ENCODE measurements around the gene LRP8.
"Not testable (repeated sequence)": the region's sequence is repeated elsewhere in the genome, so short reads cannot be mapped to it uniquely, and the experiment has no call there.

Gene LRP8

GRCh38 chr1:53206083-53206685 lies 121.7 kb downstream of the LRP8 start:
- not testable (repeated sequence) for DNase-seq

GRCh38 chr1:53205496-53205895 lies 122.4 kb downstream of the LRP8 start:
- DNase-seq, result not testable (repeated sequence)

DNA sequence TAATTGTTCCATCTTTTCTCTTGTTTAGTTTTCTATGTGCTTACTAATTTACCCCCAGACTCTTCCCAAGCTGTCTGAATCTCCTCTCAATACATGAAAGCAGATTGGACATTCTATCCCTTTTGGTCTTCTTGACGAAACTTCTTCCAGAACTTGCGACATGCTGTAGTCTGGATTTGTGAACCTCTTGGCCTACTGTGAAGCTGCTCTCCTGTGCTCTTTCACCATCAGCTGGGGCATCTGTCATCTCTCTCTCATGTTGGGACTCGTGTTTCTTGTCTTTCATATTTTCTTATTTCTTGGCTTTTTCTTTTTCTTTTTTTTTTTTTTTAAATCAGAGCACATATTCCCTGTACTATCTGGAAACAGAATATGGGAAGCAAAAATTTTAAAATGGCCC lies 124.4 kb downstream of the LRP8 start:
- DNase-seq, result no peak

DNA sequence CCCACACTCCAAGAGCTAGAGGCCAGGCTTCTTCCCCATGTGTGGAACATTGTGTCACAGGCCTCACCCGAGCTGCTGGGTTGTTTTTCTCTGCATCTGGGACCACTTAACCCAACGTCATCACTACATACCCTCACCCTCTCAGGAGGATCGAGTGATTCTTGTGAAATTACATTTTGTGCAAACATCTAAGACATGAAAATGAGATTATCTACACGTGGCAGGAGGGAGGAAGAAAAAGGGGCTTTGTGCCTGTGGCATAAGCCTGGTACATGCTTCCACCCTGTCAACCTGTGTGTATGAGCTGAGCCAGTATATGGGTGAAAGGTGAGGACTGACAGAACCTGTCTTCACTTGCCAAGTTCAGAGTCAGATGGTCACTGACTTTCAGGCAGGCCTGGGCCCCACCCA lies 129.6 kb downstream of the LRP8 start:
- no peak for DNase-seq

DNA sequence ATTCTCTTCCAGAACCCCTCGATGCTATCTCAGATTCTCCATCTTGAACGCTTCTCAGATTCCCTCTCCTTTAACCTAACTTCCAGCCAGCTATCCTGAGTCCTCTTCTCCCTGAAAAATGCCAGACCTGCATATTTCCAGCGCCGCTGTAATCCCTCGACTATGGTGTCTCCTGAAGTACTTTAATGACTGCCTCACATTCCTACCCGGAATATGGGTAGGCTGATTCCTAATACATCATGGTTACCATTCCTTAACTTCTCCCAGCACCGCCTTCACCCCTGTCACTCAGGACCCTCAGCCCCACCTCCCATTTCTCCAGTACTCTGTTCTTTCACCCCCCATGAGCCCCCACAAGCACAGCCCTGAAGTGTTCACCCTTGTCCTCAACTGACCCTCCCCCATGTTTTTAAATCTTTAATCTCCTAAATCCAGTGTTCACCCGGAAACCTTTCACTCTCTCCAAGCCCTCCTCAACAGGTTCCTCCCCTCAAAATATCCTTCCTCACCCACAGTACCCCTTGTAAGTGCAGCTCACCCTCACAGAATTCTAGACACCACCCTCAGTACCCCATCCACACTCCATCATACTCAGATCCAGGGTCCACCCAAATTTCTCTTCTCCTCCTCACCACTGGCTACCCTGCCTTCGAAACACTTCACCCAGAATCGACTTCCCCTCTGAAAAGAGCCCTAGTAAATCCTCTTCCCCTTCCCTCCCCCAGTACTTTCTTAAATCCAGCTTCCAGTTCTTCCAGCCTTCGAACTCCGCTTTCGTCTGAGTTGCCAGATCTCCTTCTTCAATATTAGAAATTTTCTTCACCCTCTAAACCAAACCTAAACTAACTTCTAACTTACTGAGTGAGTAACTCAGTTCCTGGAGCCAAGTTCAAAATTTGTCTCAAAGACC lies 130.3 kb downstream of the LRP8 start:
- peak; percentile 54 for DNase-seq

GRCh38 chr1:53196485-53197290 lies 131.2 kb downstream of the LRP8 start, which contains the start of gene CPT2:
Gene CPT2 (plus strand): TSS chr1:53196824. CDS start chr1:53196944, 120 bp downstream.
- DNase-seq, result peak; percentile 98

DNA sequence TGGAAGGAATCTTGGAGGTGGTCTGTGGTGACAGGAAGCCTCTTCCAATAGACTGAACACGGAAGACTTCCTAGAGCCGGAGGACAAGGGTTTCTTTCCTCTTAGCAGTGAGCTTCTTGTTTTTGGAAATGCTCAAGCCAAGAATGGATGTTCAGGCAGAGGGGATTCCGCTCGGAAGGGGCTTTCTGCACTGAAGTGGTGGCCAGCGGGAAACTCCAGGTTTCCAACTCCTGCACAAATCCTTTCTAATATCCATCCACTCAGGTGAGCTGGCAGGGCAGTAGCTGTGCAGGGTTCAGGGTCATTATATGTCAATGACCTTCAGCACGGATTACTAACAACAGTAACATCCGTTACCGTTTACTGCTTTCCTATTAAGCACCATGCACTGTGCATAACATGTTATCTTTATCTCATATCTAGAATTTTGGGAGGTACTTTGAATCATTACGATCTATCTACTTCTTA lies 131.8 kb downstream of the LRP8 start:
- DNase-seq, result no peak

- no peak for DNase-seq
Measured at GRCh38 chr1:53195246-53196016, 132.4 kb downstream of the LRP8 start.

All from inflammatory macrophage treated with lipopolysaccharide for 4 hours (primary cell).